RPMI8226 (cell line): Measurements from ENCODE around the gene IGSF8.

ENCODE experiments used
- DNase-seq: peaks from one replicate; pipeline ENCODE4 v3.0.0-alpha.2; 2015

The IGSF8 gene

GRCh38 chr1:160084771-160085321, 13.6 kb downstream of the IGSF8 start:
- DNase-seq: no peak

GRCh38 chr1:160083968-160084770, 14.2 kb downstream of the IGSF8 start:
- DNase-seq: peak; percentile 92

- DNase-seq: no peak
These were observed 15.5 kb downstream of the IGSF8 start for GRCh38 chr1:160082926-160083325.

- no peak for DNase-seq
These were observed 15.9 kb downstream of the IGSF8 start for GRCh38 chr1:160082487-160082886.

- no peak for DNase-seq
These were observed 17.0 kb downstream of the IGSF8 start, which contains the start of gene KCNJ9 for GRCh38 chr1:160081261-160081936. TSS of gene KCNJ9 (plus strand) at chr1:160081538. CDS start at chr1:160084031, 2,493 bp downstream.

GRCh38 chr1:160080381-160081100, 17.9 kb downstream of the IGSF8 start:
- no peak for DNase-seq

- DNase-seq: no peak
These were observed 19.0 kb downstream of the IGSF8 start for GRCh38 chr1:160079448-160079847.

- DNase-seq: peak; percentile 71
These were observed 19.8 kb downstream of the IGSF8 start for GRCh38 chr1:160078512-160079195.

GRCh38 chr1:160077486-160077885, 20.9 kb downstream of the IGSF8 start:
- peak; percentile 41 for DNase-seq

GRCh38 chr1:160076295-160076694, 22.1 kb downstream of the IGSF8 start:
- DNase-seq: no peak

- no peak for DNase-seq
These were observed 22.6 kb downstream of the IGSF8 start for GRCh38 chr1:160075836-160076235.

GRCh38 chr1:160074865-160075264, 23.6 kb downstream of the IGSF8 start:
- no peak for DNase-seq

- DNase-seq: no peak
These were observed 27.1 kb downstream of the IGSF8 start for GRCh38 chr1:160071289-160071688.

GRCh38 chr1:160070243-160071163, 27.9 kb downstream of the IGSF8 start:
- DNase-seq: no peak

GRCh38 chr1:160069460-160070231, 28.8 kb downstream of the IGSF8 start, which contains the start of gene KCNJ10:
TSS of gene KCNJ10 (minus strand) at chr1:160070160. CDS start at chr1:160042532, 27,628 bp downstream.
- no peak for DNase-seq

GRCh38 chr1:160068225-160068624, 30.2 kb downstream of the IGSF8 start:
- DNase-seq: no peak

GRCh38 chr1:160066829-160067745, 31.3 kb downstream of the IGSF8 start:
- no peak for DNase-seq

- no peak for DNase-seq
These were observed 33.7 kb downstream of the IGSF8 start for GRCh38 chr1:160064746-160065145.

GRCh38 chr1:160064164-160064563, 34.3 kb downstream of the IGSF8 start:
- no peak for DNase-seq
